ENCODE measurements around the gene CACNA1F.
A peak's percentile ranks its signal among the peaks of the same experiment; 100 is the strongest.

DNA sequence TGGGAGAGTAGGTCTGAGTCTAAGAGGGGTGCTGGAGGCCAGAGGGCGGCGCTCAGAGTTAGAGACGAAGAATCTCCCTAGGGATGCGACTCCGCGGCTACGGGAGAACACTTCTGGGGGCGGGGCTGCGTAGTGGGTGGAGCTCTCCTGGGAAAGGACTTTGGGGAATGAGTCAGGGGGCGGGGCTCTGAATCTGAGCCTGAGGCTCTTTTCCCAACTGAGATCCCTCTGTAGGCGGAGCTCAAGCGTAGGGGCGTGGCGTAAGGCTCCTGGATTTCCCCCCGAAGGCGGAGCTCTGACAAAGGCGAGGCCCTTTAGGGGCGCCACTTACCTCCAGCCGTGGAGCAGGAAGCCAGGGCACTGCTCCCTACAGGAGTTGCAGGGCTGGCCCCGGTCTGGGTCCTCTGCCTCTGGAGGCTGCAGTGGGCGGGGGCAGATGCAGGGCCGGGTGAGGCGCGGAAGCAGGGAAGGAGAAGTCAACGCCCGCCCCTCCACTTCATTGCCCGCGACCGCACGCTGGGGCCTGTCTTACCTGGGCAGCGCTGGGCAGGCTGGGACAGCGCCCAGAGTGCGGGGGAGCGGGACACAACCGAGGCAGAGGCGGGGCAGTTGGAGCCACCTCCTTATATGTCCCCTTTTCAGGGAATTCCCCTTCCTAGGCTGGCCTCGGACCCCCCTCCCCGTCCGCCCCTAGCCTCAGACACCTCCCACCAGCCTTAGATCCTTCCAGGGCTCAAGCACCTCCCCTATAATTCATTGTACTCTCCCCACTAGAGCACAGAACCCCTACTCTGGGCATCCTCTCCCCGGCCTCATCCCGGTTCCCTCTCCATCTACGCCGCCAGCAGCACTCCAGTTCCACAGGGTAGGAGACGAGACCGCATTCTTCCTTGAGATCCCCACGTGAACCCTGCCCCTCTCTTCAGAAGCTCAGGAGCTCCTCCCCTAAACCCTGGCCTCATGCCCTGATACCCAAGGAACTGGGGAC, 48.6 kb downstream of the CACNA1F start:
- TF ChIP-seq, protein P1, sequence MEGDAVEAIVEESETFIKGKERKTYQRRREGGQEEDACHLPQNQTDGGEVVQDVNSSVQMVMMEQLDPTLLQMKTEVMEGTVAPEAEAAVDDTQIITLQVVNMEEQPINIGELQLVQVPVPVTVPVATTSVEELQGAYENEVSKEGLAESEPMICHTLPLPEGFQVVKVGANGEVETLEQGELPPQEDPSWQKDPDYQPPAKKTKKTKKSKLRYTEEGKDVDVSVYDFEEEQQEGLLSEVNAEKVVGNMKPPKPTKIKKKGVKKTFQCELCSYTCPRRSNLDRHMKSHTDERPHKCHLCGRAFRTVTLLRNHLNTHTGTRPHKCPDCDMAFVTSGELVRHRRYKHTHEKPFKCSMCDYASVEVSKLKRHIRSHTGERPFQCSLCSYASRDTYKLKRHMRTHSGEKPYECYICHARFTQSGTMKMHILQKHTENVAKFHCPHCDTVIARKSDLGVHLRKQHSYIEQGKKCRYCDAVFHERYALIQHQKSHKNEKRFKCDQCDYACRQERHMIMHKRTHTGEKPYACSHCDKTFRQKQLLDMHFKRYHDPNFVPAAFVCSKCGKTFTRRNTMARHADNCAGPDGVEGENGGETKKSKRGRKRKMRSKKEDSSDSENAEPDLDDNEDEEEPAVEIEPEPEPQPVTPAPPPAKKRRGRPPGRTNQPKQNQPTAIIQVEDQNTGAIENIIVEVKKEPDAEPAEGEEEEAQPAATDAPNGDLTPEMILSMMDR (IDR thresholded peaks at IDR 0.05) = no peak
- peak; percentile 74 to 85 for TF ChIP-seq POLR2AphosphoS5 (IDR thresholded peaks at IDR 0.05; ENCODE audit: insufficient read depth in 1 of 2, low read depth in 1 of 2)
